Mammary epithelial cell (primary cell): Measurements from ENCODE around the gene ADCY7.

Experiments
- CTCF ChIP-seq, 2 donors: IDR thresholded peaks in 1 of 2; conservative IDR thresholded peaks in 1 of 2; 2 replicates each; pipeline ENCODE4 v1.5.1; 2011 to 2012; ENCODE audit warnings: inconsistent platforms in 2 of 2, low read length in 2 of 2, mild to moderate bottlenecking in 2 of 2, control low read depth in 1 of 2, low read depth in 1 of 2; ENCODE audit not compliant: insufficient read depth in 1 of 2; ENCODE audit errors: extremely low read depth in 1 of 2
- EZH2 ChIP-seq: IDR thresholded peaks from 2 replicates; pipeline ENCODE4 v1.6.1; 2012; ENCODE audit warnings: low read length, inconsistent platforms, borderline replicate concordance

GRCh38 chr16:50251375-50252081, 14.8 kb upstream of the ADCY7 start:
- TF ChIP-seq CTCF (conservative IDR thresholded peaks at IDR 0.05 in 1 of 2, IDR thresholded peaks at IDR 0.05 in 1 of 2; ENCODE audit: extremely low read depth in 1 of 2, insufficient read depth in 1 of 2, low read depth in 1 of 2, low read length in 2 of 2) (no peak), EZH2 (no peak)
